BJ (cell line): Measurements from ENCODE around the gene CFAP46. TPM values are rescaled to one million over a fixed set of nuclear protein-coding genes. Genes with fewer than 3 reads are reported as not detected.

Source experiments
- CTCF ChIA-PET: fragments of 350-600 bp; formaldehyde crosslinking; extraction: SDS; loops from one replicate; lab custom pipeline; 2021; ENCODE audit warnings: antibody characterized with exemption, inconsistent platforms; lab: Yijun Ruan, JAX
- POLR2A ChIA-PET: fragments of 300-600 bp; sonication (Branson Sonifier 250); formaldehyde crosslinking; extraction: SDS; loops from one replicate; lab custom pipeline; 2021; ENCODE audit warnings: antibody characterized with exemption; lab: Charles Lee
- DNase-seq: peaks from one replicate; pipeline ENCODE4 v3.0.0-alpha.2; 2011; ENCODE audit warnings: low read depth
- H3K27me3 ChIP-seq: 2 replicates; pipeline ENCODE4 v1.6.0; 2011; ENCODE audit warnings: low read length; ENCODE audit not compliant: control insufficient read depth, insufficient read depth
- H3K36me3 ChIP-seq: 2 replicates; pipeline ENCODE4 v1.5.1; 2011; ENCODE audit warnings: low read length; ENCODE audit not compliant: control insufficient read depth, insufficient read depth
- H3K4me3 ChIP-seq: 2 replicates; pipeline ENCODE4 v1.5.1; 2011; ENCODE audit warnings: low read depth, mild to moderate bottlenecking, control low read depth, low read length
- polyA plus RNA-seq: library from polyadenylated mRNA; depleted of rRNA; stranded (reverse); fragments of >200 nt; gene quantifications from 2 replicates; pipeline ENCODE4 v1.2.3, GENCODE V29; 2011
- TF ChIP-seq, protein P1 (sequence below): IDR thresholded peaks from 2 replicates; pipeline ENCODE4 v1.5.1; 2011; ENCODE audit warnings: low read depth, mild to moderate bottlenecking, control low read depth, inconsistent platforms, low read length, moderate library complexity; ENCODE audit not compliant: insufficient read depth

The CFAP46 gene
- polyA plus RNA-seq, 1 experiment: 1.8 TPM

DNA sequence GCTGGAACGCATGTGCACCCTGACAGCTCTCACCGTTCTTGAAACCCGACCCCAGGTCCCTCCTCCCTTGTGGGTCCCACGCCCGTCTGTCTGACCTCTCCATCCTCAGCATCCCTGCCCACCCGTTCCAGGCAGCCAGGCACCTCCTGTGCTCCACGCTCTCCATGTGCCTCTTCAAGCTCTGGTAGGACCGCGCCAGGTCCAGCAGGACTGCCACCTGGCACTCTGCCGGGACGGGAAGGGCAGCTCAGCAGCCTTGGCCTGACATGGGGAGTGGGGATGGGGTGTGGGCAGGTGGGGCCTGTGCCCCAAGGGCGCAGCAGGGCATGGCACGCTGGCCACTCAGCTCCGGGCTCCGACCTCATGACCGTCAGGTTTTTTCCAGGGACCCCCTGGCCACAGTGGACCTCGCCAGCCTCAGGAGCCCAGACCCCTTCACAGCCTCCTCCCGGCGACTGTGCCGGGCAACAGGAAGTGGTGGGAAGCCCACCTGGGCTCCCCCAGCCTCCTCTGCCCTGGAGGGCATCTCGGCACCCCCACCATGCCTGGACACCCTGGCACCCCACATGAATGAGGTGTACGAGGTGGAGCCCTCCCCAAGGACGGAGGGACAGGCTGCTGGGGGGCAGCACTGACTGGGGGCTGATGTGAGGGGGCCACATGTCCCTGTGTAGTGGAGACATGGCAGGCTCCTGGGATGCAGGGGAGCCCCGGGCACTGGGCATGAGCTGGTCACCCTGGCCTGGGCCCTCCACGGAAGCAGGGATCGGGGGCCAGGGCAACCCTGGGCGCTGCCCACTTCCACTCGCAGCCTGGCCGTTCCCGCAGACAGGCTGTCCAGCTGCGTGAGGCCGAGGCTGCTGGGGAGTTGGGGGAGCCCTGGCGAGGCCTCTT, 131.3 kb downstream of the CFAP46 start:
- TF ChIP-seq, protein P1, sequence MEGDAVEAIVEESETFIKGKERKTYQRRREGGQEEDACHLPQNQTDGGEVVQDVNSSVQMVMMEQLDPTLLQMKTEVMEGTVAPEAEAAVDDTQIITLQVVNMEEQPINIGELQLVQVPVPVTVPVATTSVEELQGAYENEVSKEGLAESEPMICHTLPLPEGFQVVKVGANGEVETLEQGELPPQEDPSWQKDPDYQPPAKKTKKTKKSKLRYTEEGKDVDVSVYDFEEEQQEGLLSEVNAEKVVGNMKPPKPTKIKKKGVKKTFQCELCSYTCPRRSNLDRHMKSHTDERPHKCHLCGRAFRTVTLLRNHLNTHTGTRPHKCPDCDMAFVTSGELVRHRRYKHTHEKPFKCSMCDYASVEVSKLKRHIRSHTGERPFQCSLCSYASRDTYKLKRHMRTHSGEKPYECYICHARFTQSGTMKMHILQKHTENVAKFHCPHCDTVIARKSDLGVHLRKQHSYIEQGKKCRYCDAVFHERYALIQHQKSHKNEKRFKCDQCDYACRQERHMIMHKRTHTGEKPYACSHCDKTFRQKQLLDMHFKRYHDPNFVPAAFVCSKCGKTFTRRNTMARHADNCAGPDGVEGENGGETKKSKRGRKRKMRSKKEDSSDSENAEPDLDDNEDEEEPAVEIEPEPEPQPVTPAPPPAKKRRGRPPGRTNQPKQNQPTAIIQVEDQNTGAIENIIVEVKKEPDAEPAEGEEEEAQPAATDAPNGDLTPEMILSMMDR: no peak
- Histone ChIP-seq H3K27me3 (peaks cover 3% of the 10 kb centered on the region; the same call in 1 of the 2 replicates), H3K36me3 (no peaks in the 10 kb centered on the region), H3K4me3 (no peak overlapping the region)
- POLR2A ChIA-PET: no interaction called here
- CTCF ChIA-PET: no interaction called here
- no peak for DNase-seq

GRCh38 chr10:132810141-132810806, 132.1 kb downstream of the CFAP46 start:
- ChIA-PET POLR2A (no interaction called here), CTCF (no interaction called here)
- Histone ChIP-seq H3K4me3 (no peak overlapping the region), H3K36me3 (no peaks in the 10 kb centered on the region), H3K27me3 (peaks cover 5% of the 10 kb centered on the region; the same call in 1 of the 2 replicates)
- TF ChIP-seq, protein P1: no peak
- no peak for DNase-seq

DNA sequence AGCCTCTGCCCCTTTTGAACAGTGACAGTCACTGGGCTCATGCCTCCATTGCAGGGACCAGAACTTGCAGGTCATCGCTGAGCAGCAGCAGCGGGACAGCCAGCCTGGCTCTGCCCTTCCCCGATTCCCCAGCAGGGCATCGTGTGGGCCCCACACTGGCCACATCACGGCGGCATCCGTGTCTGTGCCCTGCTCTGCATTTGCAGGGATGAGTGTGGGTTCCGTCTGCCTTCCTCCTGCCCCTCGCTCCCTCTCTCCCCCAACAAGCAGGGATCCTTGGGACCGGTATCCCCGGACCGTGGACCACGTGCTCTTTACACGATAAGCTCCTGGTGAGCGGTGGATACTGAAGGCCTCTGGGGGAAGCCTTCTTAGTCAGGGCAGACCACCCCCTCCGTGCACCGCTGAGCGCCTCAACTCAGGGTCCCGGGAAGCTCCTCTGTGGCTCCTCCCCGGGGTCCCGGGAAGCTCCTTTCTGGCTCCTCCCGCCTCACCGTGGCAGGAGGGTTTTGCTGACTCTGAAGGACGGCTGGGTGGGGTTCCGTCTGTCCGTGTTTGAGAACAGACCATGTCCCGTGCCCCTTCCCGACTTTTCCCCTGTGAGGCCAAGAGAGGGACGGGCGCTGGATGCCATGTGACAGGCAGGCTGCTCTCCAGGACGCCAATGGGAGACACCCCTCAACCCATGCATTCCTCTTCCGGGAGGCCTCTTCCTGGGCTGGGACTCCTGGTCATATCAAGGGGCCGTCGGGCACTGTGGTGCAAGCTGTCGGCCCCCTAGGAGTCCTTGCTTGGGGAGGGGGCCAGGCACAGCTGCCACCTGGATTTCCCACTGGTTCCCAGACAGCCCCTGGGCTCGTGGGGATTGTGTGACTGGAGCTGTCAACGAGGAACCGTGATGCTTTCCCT, 132.9 kb downstream of the CFAP46 start:
- ChIA-PET CTCF (no interaction called here), POLR2A (no interaction called here)
- peaks cover 5% of the 10 kb centered on the region; the same call in 1 of the 2 replicates for H3K27me3 ChIP-seq
- H3K36me3 ChIP-seq: no peaks in the 10 kb centered on the region
- TF ChIP-seq, protein P1: no peak
- no peak for DNase-seq
- H3K4me3 ChIP-seq: no peak overlapping the region

- TF ChIP-seq, protein P1: no peak
- POLR2A ChIA-PET: no interaction called here
Measured at GRCh38 chr10:132808383-132809231, 133.8 kb downstream of the CFAP46 start.

More at GRCh38 chr10:132808383-132809231, 133.8 kb downstream of the CFAP46 start:
- no peaks in the 10 kb centered on the region for H3K36me3 ChIP-seq
- H3K4me3 ChIP-seq: no peak overlapping the region
- no peak for DNase-seq
- peaks cover 5% of the 10 kb centered on the region; the same call in 1 of the 2 replicates for H3K27me3 ChIP-seq
- CTCF ChIA-PET: no interaction called here
